GM12878 (cell line): ENCODE results near the gene CENPP. TPM values are rescaled to one million over a fixed set of nuclear protein-coding genes. Genes with fewer than 3 reads are reported as not detected.

Experiments
- ATAC-seq: fragments of 200-7000 bp; cut with Tn5 transposase; 3 replicates; pipeline ENCODE4 v1.9.1; 2020; ENCODE audit warnings: mild to moderate bottlenecking, moderate library complexity
- BruUV-seq: library from RNA; stranded (reverse); fragments of 400-500 nt; replicated peaks from 2 replicates; lab custom pipeline; 2021; lab: Mats Ljungman, UMichigan
- CTCF ChIA-PET: fragments of 300-600 bp; sonication (Branson Sonifier 250); formaldehyde crosslinking; extraction: SDS; loops from one replicate; lab custom pipeline; 2021; ENCODE audit warnings: inconsistent platforms; lab: Yijun Ruan, JAX
- POLR2A ChIA-PET: fragments of 350-600 bp; formaldehyde crosslinking; extraction: SDS; loops from one replicate; lab custom pipeline; 2021; ENCODE audit warnings: inconsistent platforms; lab: Charles Lee
- RAD21 ChIA-PET: fragments of 300-600 bp; sonication (Branson Sonifier 250); formaldehyde crosslinking; loops from one replicate; lab custom pipeline; 2023; ENCODE audit warnings: antibody characterized with exemption; ENCODE audit not compliant: unreplicated experiment; lab: Charles Lee
- SMC1A ChIA-PET: fragments of 300-600 bp; sonication (Branson Sonifier 250); formaldehyde crosslinking; loops from one replicate; lab custom pipeline; 2023; ENCODE audit not compliant: unreplicated experiment, uncharacterized antibody; lab: Charles Lee
- DNase-seq: peaks from one replicate; pipeline ENCODE4 v3.0.0-alpha.2; 2011; ENCODE audit warnings: low read depth, low spot score
- FAIRE-seq: peaks from 3 replicates; lab custom pipeline; 2011; peaks lifted over from hg19 to GRCh38; lab: Jason Lieb, UNC
- H2AFZ ChIP-seq: 2 replicates; pipeline ENCODE4 v1.6.0; 2011; ENCODE audit warnings: low read depth, low read length, control low read depth; ENCODE audit not compliant: control insufficient read depth
- H3K27ac ChIP-seq: 2 replicates; pipeline ENCODE4 v1.5.1; 2011; ENCODE audit warnings: control low read depth; ENCODE audit not compliant: control insufficient read depth, insufficient read depth
- H3K27me3 ChIP-seq, 2 experiments: replicated peaks in 1 of 2; 2 replicates each; pipeline versions ENCODE4 v1.6.0 to v1.6.1; 2011; ENCODE audit warnings: low read length in 1 of 2; ENCODE audit not compliant: control insufficient read depth in 2 of 2, insufficient read depth in 2 of 2
- H3K36me3 ChIP-seq, 2 experiments: 2 replicates each; pipeline ENCODE4 v1.5.1; 2011; ENCODE audit warnings: low read length in 1 of 2; ENCODE audit not compliant: control insufficient read depth in 2 of 2, insufficient read depth in 2 of 2
- H3K4me1 ChIP-seq: 2 replicates; pipeline ENCODE4 v1.6.1; 2011; ENCODE audit warnings: mild to moderate bottlenecking, low read length, moderate library complexity, mixed read lengths; ENCODE audit not compliant: control insufficient read depth, insufficient read depth
- H3K4me2 ChIP-seq: 2 replicates; pipeline ENCODE4 v1.6.0; 2011; ENCODE audit warnings: control low read depth; ENCODE audit not compliant: control insufficient read depth, insufficient read depth
- H3K4me3 ChIP-seq: fragments of 200-600 bp; sonication (generic); 2 replicates; pipeline ENCODE4 v1.5.1; 2016
- H3K79me2 ChIP-seq: 2 replicates; pipeline ENCODE4 v1.6.0; 2011; ENCODE audit warnings: low read length; ENCODE audit not compliant: control insufficient read depth, insufficient read depth
- H3K9ac ChIP-seq: 2 replicates; pipeline ENCODE4 v1.8.0; 2011; ENCODE audit warnings: low read length, control low read depth, mixed read lengths; ENCODE audit not compliant: control insufficient read depth, insufficient read depth
- H3K9me3 ChIP-seq: replicated peaks from 3 replicates; pipeline ENCODE4 v1.5.1; 2011; ENCODE audit warnings: mild to moderate bottlenecking, low read length; ENCODE audit not compliant: control insufficient read depth, insufficient read depth
- H4K20me1 ChIP-seq: 2 replicates; pipeline ENCODE4 v1.6.0; 2011; ENCODE audit not compliant: control insufficient read depth, insufficient read depth
- CHD4 ChIP-seq: fragments of 200-600 bp; sonication (generic); IDR thresholded peaks from 2 replicates; pipeline ENCODE4 v1.6.1; 2016; ENCODE audit warnings: mild to moderate bottlenecking
- CREB1 ChIP-seq: IDR thresholded peaks from 2 replicates; pipeline ENCODE4 v1.6.1; 2012; ENCODE audit warnings: low read depth, mild to moderate bottlenecking, inconsistent platforms
- E2F4 ChIP-seq: IDR thresholded peaks from 2 replicates; pipeline ENCODE4 v1.6.1; 2012; ENCODE audit warnings: low read depth, low read length, improper control_type of control experiment
- E2F8 ChIP-seq: fragments of 450-650 bp; IDR thresholded peaks from 2 replicates; pipeline ENCODE4 v1.6.1; 2018; ENCODE audit warnings: mild to moderate bottlenecking, low read depth, moderate library complexity; ENCODE audit not compliant: partially characterized antibody
- EZH2 ChIP-seq: IDR thresholded peaks from 2 replicates; pipeline ENCODE4 v1.6.1; 2012; ENCODE audit warnings: low read depth, mild to moderate bottlenecking, control low read depth, inconsistent platforms, low read length, borderline replicate concordance; ENCODE audit not compliant: control insufficient read depth
- FOS ChIP-seq: IDR thresholded peaks from 3 replicates; pipeline ENCODE4 v1.6.1; 2011; ENCODE audit warnings: borderline replicate concordance; ENCODE audit not compliant: insufficient read length; ENCODE audit errors: extremely low read depth
- IRF3 ChIP-seq: fragments of 450-650 bp; IDR thresholded peaks from 2 replicates; pipeline ENCODE4 v1.6.1; 2014; ENCODE audit warnings: mild to moderate bottlenecking
- NR2C2 ChIP-seq: IDR thresholded peaks from 2 replicates; pipeline ENCODE4 v1.6.1; 2011; ENCODE audit warnings: borderline replicate concordance, low read depth; ENCODE audit not compliant: control insufficient read depth, insufficient read length
- PAX8 ChIP-seq: fragments of 450-650 bp; IDR thresholded peaks from 2 replicates; pipeline ENCODE4 v1.6.1; 2017; ENCODE audit warnings: mild to moderate bottlenecking, moderate library complexity
- RAD21 ChIP-seq: IDR thresholded peaks from 2 replicates; pipeline ENCODE4 v1.6.1; 2011; ENCODE audit warnings: mild to moderate bottlenecking, low read depth, low read length, moderate library complexity; ENCODE audit not compliant: insufficient read depth
- RBBP5 ChIP-seq: fragments of 200-600 bp; sonication (generic); conservative IDR thresholded peaks from 2 replicates; pipeline ENCODE4 v1.6.1; 2016
- REST ChIP-seq: IDR thresholded peaks from 2 replicates; pipeline ENCODE4 v1.6.1; 2012; ENCODE audit warnings: mild to moderate bottlenecking, low read depth, low read length
- SRF ChIP-seq, 2 experiments: IDR thresholded peaks; 2 replicates each; pipeline ENCODE4 v1.6.1; 2011; ENCODE audit warnings: low read depth in 2 of 2, low read length in 2 of 2, mild to moderate bottlenecking in 1 of 2, moderate library complexity in 1 of 2
- USF1 ChIP-seq: IDR thresholded peaks from 2 replicates; pipeline ENCODE4 v1.6.1; 2011; ENCODE audit warnings: borderline replicate concordance, low read depth, mild to moderate bottlenecking, moderate library complexity, mixed read lengths, low read length; ENCODE audit not compliant: insufficient read depth; ENCODE audit errors: extremely low read length
- WGBS: methylation state at CpG from one replicate; pipeline ENCODE4 v1.1.6; 2016; ENCODE audit warnings: low lambda C conversion rate; ENCODE audit not compliant: insufficient replicate concordance, insufficient coverage; ENCODE audit errors: missing lambda C conversion rate; 5-methylcytosine and 5-hydroxymethylcytosine counted together
- in situ Hi-C: fragments of 300-500 bp; cut with MboI; formaldehyde crosslinking; loops from 9 replicates; pipeline ENCODE4 v1.14.3; 2018; ENCODE audit warnings: mixed read lengths
- intact Hi-C: fragments of 100-400 bp; cut with micrococcal nuclease; formaldehyde crosslinking; loops from one replicate; pipeline ENCODE4 v1.14.2; 2022; ENCODE audit not compliant: unreplicated experiment
- polyA plus RNA-seq, 11 experiments: library from polyadenylated mRNA; depleted of rRNA in 4 of 11; unstranded in 6 of 11; stranded (reverse) in 5 of 11; fragments of >200 nt; fragmentation: Nextera tagmentation in 4 of 11; fragmentation: Illumina TruSeq in 1 of 11; extraction: Ambion mirVana in 4 of 11; extraction: Trizol in 1 of 11; gene quantifications; 1 replicate in 1 of 11; 2 replicates in 10 of 11; pipeline versions ENCODE4 v1.2.1 to v1.2.3, GENCODE V29; 2011 to 2016; ENCODE audit warnings: inconsistent platforms in 2 of 11, missing spikeins in 2 of 11, low read depth in 1 of 11
- total RNA-seq, 4 experiments: library from RNA; depleted of rRNA in 3 of 4; stranded (reverse); fragments of >200 nt in 3 of 4; fragmentation: Illumina TruSeq in 1 of 4; extraction: Trizol in 1 of 4; gene quantifications; 2 replicates each; pipeline versions ENCODE4 v1.2.1 to v1.2.3, GENCODE V29; 2013 to 2021

CENPP gene
- total and polyA plus RNA-seq, 10 of the 15 experiments (the other 5 are each of a cell fraction or from before 2014, with no cell fraction given): 9.4 to 31.4 (median 19.8) TPM

GRCh38 chr9:92648474-92648971, 322.8 kb downstream of the CENPP start:
- SMC1A ChIA-PET: interaction anchor here (0.7 kb wide), 1 partner anchor 320 kb away, joined by 3 read pairs; no protein-coding TSS in a partner anchor
- Histone ChIP-seq H3K9me3 (no peaks in the 10 kb centered on the region; the same call in 2 of the 3 replicates), H3K4me1 (no peaks in the 10 kb centered on the region), H3K4me3 (no peak overlapping the region), H3K79me2 (no peaks in the 10 kb centered on the region), H3K36me3 (peaks cover 13 to 29% of the 10 kb centered on the region in 2 experiments), H3K27ac (no peak overlapping the region), H3K4me2 (no peak overlapping the region), H2AFZ (no peak overlapping the region), H3K9ac (no peak overlapping the region), H4K20me1 (no peaks in the 10 kb centered on the region), H3K27me3 (no peaks in the 10 kb centered on the region)
- POLR2A ChIA-PET: no interaction called here
- ATAC-seq (no peak), FAIRE-seq (no peak), DNase-seq (no peak)
- CTCF ChIA-PET: interaction anchor here (1.0 to 1.1 kb wide), 2 partner anchors 9 to 50 kb away, joined by 3 to 4 read pairs; no protein-coding TSS in a partner anchor
- in situ Hi-C loops (no loop called here), intact Hi-C loops (no loop called here)
- no TSS peak for BruUV-seq
- WGBS: 91% methylated on average over 6 of the region's 6 CpGs
- RAD21 ChIA-PET: interaction anchor here (1.0 kb wide), 1 partner anchor 509 kb away, joined by 3 read pairs; no protein-coding TSS in a partner anchor
- TF ChIP-seq SRF (IDR thresholded peaks at IDR 0.05; ENCODE audit: low read depth in 2 of 2, low read length in 2 of 2) (no peak), RBBP5 (no peak), FOS (no peak), NR2C2 (no peak), CHD4 (no peak), PAX8 (no peak), E2F4 (no peak), CREB1 (no peak), E2F8 (no peak), USF1 (no peak), RAD21 (no peak), REST (no peak), IRF3 (no peak), EZH2 (no peak)
